Measurements from ENCODE around the gene URB2.

GRCh38 chr1:229617351-229618100, 8.5 kb upstream of the URB2 start:
- TF ChIP-seq POLR2A (IDR thresholded peaks at IDR 0.05) = no peak
- no peak for TF ChIP-seq CTCF (IDR thresholded peaks at IDR 0.05)
